SW 1271 (cell line): ENCODE results near the gene VAMP1.
A peak's percentile ranks its signal among the peaks of the same experiment; 100 is the strongest.

ENCODE experiments used
- DNase-seq, 2 experiments: peaks; one replicate each; lab custom pipeline; 2025; lab: John Stamatoyannopoulos, UW

The VAMP1 gene

DNA sequence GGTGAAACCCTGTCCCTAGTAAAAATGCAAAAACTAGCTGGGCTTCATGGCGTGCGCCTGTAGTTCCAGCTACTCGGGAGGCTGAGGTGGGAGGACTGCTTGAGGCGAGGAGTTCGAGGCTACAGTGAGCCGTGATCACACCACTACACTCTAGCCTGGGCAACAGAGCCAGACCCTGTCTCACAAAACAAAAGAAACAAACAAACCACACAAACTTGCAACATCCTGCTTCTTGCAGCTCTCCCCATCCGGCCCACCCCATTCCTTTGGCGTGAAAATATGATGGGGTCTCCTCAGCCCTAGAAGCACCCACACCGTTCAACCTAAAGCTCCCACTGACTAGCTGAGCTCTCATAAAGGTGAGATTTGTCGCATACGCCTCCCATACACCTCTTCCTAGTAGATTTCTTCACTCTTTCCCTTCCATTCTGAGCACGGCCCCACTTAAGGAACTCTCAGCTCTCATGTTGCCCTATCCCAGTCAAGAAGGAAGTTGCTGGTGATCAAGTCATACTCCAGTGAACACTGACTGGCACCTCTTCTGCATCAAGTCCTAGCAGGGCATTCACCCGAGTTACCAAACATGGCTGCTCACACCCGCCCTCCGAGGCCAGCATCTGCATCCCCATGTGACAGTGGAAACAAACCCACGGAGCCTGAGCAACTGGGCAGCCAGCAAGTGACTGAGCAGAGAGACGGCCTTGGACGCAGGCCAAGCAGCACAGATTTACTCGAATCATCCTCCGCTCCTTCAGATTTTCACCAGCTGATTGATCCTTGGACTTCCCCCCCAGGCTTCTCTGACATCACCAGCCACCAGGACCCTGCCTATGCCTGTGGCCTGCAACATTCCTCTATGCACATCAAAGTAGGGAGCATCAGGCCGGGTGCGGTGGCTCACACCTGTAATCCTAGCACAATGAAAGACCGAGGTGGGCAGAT lies 44.6 kb downstream of the VAMP1 start:
- DNase-seq = no peak

- DNase-seq = no peak
Measured at GRCh38 chr12:6424866-6425265, 45.6 kb downstream of the VAMP1 start.

DNA sequence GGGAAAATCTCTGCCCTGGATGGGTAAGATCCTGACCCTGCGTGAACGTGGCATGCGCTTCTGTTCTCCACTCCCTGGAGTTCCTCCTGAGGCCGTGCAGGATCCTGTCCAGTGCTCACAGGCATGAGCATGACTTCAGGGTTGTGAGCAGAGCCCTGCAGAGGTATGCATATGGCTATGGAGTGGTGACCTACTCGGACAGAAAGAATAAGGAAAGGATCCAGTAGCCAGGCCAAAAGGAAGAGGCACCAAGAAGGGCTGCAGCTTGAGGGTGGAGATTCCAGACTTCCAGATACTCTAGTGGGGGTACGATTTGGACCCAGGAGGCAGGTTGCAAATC lies 46.5 kb downstream of the VAMP1 start:
- no peak for DNase-seq

- DNase-seq = peak; percentile 78 to 94
Measured at GRCh38 chr12:6423267-6424007, 47.0 kb downstream of the VAMP1 start.

GRCh38 chr12:6420364-6420763 lies 50.1 kb downstream of the VAMP1 start:
- no peak for DNase-seq

DNA sequence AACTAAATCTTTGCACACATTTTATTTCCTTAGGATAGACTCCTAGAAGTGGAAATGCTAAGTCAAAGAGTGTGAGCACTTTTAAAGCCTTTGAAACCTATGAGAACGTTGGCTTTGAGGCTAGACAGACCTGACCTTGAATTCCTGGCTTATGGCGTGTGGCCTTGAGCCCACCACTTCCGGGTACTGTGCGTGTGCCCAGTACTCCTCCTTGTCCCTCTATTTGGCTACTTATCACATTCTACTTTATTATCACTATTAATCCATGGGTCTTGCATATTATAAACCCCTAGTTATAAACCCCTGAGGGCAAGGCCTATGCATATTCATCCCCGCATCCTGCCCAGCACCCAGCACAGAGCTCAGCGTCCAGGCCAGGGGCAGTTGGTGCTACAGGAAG lies 51.7 kb downstream of the VAMP1 start:
- DNase-seq = no peak

- DNase-seq = no peak
Measured at GRCh38 chr12:6416596-6416995, 53.9 kb downstream of the VAMP1 start.
